Measurements from ENCODE around the gene MUC13. TPM values are rescaled to one million over a fixed set of nuclear protein-coding genes. Genes with fewer than 3 reads are reported as not detected.

MUC13 gene
- total RNA-seq, 1 donor = not detected

DNA sequence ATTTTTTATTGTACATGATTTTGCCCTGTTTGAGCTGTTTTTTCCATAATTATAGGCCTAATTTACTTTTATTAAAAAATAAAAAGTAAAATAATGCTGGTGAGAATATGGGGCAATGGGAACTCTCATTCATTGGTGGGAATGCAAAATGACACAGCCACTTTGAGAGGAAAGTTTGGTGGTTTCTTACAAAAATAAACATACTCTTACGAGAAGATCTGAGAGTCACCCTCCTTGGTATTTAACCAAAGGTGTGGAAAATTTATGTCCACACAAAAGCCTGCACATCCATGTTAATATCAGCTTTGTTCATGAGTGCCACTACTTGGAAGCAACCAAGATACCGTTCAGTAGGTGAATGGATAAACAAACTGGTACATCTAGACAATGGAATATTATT lies 9.8 kb downstream of the MUC13 start:
- no peak overlapping the region for H3K27ac ChIP-seq (ENCODE audit: low read depth, low read length)
- H4K20me1 ChIP-seq (ENCODE audit: insufficient read depth, low read length) = no peaks in the 10 kb centered on the region
- no peak for DNase-seq (ENCODE audit: insufficient read length, low spot score, missing footprints)
- TF ChIP-seq, protein P1, sequence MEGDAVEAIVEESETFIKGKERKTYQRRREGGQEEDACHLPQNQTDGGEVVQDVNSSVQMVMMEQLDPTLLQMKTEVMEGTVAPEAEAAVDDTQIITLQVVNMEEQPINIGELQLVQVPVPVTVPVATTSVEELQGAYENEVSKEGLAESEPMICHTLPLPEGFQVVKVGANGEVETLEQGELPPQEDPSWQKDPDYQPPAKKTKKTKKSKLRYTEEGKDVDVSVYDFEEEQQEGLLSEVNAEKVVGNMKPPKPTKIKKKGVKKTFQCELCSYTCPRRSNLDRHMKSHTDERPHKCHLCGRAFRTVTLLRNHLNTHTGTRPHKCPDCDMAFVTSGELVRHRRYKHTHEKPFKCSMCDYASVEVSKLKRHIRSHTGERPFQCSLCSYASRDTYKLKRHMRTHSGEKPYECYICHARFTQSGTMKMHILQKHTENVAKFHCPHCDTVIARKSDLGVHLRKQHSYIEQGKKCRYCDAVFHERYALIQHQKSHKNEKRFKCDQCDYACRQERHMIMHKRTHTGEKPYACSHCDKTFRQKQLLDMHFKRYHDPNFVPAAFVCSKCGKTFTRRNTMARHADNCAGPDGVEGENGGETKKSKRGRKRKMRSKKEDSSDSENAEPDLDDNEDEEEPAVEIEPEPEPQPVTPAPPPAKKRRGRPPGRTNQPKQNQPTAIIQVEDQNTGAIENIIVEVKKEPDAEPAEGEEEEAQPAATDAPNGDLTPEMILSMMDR (IDR thresholded peaks at IDR 0.05; ENCODE audit: extremely low read depth, low read depth, low read length) = no peak
- H3K4me1 ChIP-seq (ENCODE audit: insufficient read depth, low read length) = no peaks in the 10 kb centered on the region
- no peak overlapping the region for H3K4me2 ChIP-seq (ENCODE audit: insufficient read depth, low read length)
- H2AFZ ChIP-seq (ENCODE audit: low read length) = no peak overlapping the region
- no peaks in the 10 kb centered on the region for H3K79me2 ChIP-seq (ENCODE audit: insufficient read depth, low read length)
- H3K27me3 ChIP-seq (ENCODE audit: insufficient read depth, low read length) = peaks cover 4% of the 10 kb centered on the region
- H3K4me3 ChIP-seq (ENCODE audit: insufficient read depth, low read length) = no peak overlapping the region
- H3K9me3 ChIP-seq (ENCODE audit: low read depth, low read length) = no peaks in the 10 kb centered on the region
- H3K36me3 ChIP-seq (ENCODE audit: insufficient read depth, low read length) = no peaks in the 10 kb centered on the region

DNA sequence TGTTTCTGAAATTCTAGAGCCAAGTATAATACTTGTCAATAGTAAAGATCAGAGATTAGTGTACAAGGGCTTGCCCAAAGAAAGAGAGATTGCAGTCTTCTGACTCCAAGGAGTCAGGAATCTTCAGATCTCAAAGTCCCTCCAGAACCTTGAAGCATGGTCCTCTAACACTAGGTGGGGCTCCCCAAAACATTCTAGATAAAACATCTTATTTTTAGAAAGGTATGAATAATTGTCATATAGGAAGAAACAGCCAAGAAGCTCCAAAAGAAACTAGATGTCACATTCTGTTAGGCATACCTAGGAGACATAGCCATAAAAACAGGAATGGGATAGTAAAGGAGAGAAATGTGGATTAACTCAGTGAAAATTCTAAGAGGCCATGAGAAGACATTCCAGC lies 10.7 kb downstream of the MUC13 start:
- H3K4me3 ChIP-seq (ENCODE audit: insufficient read depth, low read length) = no peak overlapping the region
- no peaks in the 10 kb centered on the region for H3K36me3 ChIP-seq (ENCODE audit: insufficient read depth, low read length)
- no peaks in the 10 kb centered on the region for H3K9me3 ChIP-seq (ENCODE audit: low read depth, low read length)
- no peak overlapping the region for H2AFZ ChIP-seq (ENCODE audit: low read length)
- H3K4me2 ChIP-seq (ENCODE audit: insufficient read depth, low read length) = no peak overlapping the region
- H3K27ac ChIP-seq (ENCODE audit: low read depth, low read length) = no peak overlapping the region
- H3K27me3 ChIP-seq (ENCODE audit: insufficient read depth, low read length) = no peaks in the 10 kb centered on the region
- H3K79me2 ChIP-seq (ENCODE audit: insufficient read depth, low read length) = no peaks in the 10 kb centered on the region
- DNase-seq (ENCODE audit: insufficient read length, low spot score, missing footprints) = no peak
- TF ChIP-seq, protein P1 (IDR thresholded peaks at IDR 0.05; ENCODE audit: extremely low read depth, low read depth, low read length) = peak; percentile 42
- no peaks in the 10 kb centered on the region for H4K20me1 ChIP-seq (ENCODE audit: insufficient read depth, low read length)
- no peaks in the 10 kb centered on the region for H3K4me1 ChIP-seq (ENCODE audit: insufficient read depth, low read length)

DNA sequence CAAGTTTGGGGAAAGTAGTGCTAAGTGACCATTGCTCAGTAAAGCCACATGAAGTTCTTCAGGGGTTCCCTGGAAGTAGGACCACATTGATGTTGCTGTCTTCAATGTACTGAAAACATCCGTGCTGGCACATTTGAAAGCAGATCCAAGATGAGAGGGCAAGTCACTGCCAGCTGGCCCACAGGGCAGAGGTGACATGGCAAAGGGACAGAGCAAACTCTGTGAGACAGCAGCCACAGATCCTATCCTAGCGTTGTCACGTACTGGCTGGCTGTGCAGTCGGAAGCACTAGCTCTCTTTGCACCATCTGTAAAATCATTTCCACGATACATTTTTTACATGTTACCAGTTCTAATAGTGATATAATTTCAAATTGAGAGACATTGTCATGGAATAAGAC lies 13.8 kb downstream of the MUC13 start:
- no peak overlapping the region for H3K4me2 ChIP-seq (ENCODE audit: insufficient read depth, low read length)
- no peak for DNase-seq (ENCODE audit: insufficient read length, low spot score, missing footprints)
- H3K4me3 ChIP-seq (ENCODE audit: insufficient read depth, low read length) = no peak overlapping the region

DNA sequence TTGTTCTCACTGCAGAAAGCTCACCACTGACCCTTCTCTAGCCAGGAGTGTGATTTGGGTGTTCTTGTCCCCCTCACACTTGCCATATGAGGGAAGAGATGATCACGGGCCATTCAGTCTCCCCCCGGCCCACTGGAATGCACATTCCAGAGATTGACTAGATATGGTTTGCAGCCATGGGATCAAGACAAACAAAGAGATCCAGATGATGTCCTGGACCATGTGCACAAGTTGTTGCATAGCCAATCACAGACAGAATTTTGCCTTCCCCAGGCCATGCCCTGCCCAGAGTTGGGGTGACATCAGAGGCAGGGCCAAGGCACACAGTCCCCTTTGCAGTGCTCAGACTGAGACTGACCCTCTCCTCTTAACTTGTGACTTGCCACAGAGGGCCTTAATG lies 14.8 kb downstream of the MUC13 start:
- Histone ChIP-seq H2AFZ (ENCODE audit: low read length) (no peak overlapping the region), H3K27me3 (ENCODE audit: insufficient read depth, low read length) (no peaks in the 10 kb centered on the region), H4K20me1 (ENCODE audit: insufficient read depth, low read length) (no peaks in the 10 kb centered on the region), H3K79me2 (ENCODE audit: insufficient read depth, low read length) (no peaks in the 10 kb centered on the region), H3K4me3 (ENCODE audit: insufficient read depth, low read length) (no peak overlapping the region), H3K27ac (ENCODE audit: low read depth, low read length) (no peak overlapping the region), H3K4me1 (ENCODE audit: insufficient read depth, low read length) (no peaks in the 10 kb centered on the region), H3K36me3 (ENCODE audit: insufficient read depth, low read length) (no peaks in the 10 kb centered on the region), H3K9me3 (ENCODE audit: low read depth, low read length) (no peaks in the 10 kb centered on the region), H3K4me2 (ENCODE audit: insufficient read depth, low read length) (no peak overlapping the region)
- TF ChIP-seq, protein P1 (IDR thresholded peaks at IDR 0.05; ENCODE audit: extremely low read depth, low read depth, low read length) = no peak
- DNase-seq (ENCODE audit: insufficient read length, low spot score, missing footprints) = no peak

More for the DNA sequence above, 13.8 kb downstream of the MUC13 start:
- H3K27ac ChIP-seq (ENCODE audit: low read depth, low read length) = no peak overlapping the region
- H3K79me2 ChIP-seq (ENCODE audit: insufficient read depth, low read length) = no peaks in the 10 kb centered on the region
- H2AFZ ChIP-seq (ENCODE audit: low read length) = no peak overlapping the region
- H3K27me3 ChIP-seq (ENCODE audit: insufficient read depth, low read length) = no peaks in the 10 kb centered on the region
- no peaks in the 10 kb centered on the region for H3K36me3 ChIP-seq (ENCODE audit: insufficient read depth, low read length)
- TF ChIP-seq, protein P1 (IDR thresholded peaks at IDR 0.05; ENCODE audit: extremely low read depth, low read depth, low read length) = no peak
- no peaks in the 10 kb centered on the region for H3K9me3 ChIP-seq (ENCODE audit: low read depth, low read length)
- H4K20me1 ChIP-seq (ENCODE audit: insufficient read depth, low read length) = no peaks in the 10 kb centered on the region
- no peaks in the 10 kb centered on the region for H3K4me1 ChIP-seq (ENCODE audit: insufficient read depth, low read length)
